Measurements from ENCODE around the gene DGCR8.
"Not testable (repeated sequence)": the region's sequence is repeated elsewhere in the genome, so short reads cannot be mapped to it uniquely, and the experiment has no call there.

Gene DGCR8

DNA sequence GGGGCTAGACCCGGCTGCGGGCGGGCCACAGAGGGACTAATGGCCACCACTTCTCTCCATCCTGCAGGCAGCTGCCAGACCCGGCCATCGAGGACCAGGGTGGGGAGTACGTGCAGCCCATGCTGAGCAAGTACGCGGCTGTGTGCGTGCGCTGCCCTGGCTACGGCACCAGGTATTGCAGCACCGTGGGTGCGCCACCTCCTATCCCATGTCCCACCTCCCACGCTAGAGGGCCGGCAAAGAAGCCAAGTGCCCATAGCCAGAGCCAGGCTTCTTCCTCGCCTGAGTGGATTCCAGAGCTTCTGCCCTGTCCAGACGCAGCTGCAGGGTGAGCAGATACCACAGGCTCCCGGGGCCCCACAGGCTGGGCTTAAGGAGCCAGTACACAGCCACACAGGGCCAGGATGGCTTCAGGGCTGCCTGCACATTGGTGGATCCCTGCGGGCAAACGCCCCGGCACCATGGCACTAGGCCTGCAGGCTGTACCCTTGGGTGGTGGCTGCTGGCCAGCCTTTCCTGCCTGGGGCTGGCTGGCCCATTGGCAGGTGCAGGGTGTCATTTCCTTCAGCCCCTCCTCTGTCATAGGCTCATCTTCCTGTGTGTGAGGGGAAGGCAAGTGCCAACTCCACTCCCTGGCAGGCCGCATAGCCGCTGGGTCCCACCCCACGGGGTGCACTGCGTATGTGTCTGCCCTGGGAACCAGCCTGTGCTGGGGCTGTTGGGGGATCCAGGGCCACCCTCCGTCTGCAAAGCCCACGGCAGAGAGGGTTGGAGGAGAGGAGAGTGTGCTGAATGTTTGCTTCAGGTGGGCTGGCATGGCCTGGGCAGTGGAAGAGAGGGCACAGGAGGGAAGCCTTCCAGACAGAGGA lies 16.5 kb upstream of the DGCR8 start:
- TF ChIP-seq, protein P1, sequence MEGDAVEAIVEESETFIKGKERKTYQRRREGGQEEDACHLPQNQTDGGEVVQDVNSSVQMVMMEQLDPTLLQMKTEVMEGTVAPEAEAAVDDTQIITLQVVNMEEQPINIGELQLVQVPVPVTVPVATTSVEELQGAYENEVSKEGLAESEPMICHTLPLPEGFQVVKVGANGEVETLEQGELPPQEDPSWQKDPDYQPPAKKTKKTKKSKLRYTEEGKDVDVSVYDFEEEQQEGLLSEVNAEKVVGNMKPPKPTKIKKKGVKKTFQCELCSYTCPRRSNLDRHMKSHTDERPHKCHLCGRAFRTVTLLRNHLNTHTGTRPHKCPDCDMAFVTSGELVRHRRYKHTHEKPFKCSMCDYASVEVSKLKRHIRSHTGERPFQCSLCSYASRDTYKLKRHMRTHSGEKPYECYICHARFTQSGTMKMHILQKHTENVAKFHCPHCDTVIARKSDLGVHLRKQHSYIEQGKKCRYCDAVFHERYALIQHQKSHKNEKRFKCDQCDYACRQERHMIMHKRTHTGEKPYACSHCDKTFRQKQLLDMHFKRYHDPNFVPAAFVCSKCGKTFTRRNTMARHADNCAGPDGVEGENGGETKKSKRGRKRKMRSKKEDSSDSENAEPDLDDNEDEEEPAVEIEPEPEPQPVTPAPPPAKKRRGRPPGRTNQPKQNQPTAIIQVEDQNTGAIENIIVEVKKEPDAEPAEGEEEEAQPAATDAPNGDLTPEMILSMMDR (IDR thresholded peaks at IDR 0.05; ENCODE audit: low read depth, low read length): no peak
- DNase-seq (ENCODE audit: extremely low read depth, low read depth): no peak

DNA sequence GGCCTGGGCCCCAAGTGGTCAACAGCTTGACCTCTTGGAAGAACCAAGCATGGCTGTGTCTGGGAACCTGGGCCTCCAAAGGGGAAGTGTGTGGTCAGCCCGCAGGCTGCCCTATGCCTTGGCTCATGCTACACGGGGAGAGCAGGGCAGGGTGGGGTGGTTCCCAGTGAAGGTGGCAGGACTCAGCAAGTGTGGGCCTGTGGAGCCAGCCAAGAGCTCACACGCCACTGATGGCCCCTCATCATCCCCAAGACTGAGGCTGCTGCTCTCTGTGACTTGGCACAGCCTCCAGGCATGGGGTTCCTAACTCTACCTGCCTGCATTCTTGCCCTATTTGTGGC lies 15.9 kb upstream of the DGCR8 start:
- no peak for DNase-seq (ENCODE audit: extremely low read depth, low read depth)
- TF ChIP-seq, protein P1 (IDR thresholded peaks at IDR 0.05; ENCODE audit: low read depth, low read length): no peak

DNA sequence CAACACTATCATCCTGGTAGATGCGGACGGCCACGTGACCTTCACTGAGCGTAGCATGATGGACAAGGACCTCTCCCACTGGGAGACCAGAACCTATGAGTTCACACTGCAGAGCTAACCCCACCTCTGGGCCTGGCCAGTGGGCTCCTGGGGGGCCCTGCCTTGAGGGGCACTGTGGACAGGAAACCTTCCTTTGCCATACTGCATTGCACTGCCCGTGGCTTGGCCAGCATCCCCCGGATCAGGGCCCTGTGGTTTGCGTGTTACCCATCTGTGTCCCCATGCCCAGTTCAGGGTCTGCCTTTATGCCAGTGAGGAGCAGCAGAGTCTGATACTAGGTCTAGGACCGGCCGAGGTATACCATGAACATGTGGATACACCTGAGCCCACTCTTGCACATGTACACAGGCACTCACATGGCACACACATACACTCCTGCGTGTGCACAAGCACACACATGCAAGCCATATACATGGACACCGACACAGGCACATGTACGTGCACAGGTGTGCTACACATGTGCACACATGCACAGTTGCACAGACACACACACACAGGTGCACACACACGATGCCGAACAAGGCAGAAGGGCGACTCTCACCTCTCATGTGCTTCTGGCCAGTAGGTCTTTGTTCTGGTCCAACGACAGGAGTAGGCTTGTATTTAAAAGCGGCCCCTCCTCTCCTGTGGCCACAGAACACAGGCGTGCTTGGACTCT lies 15.3 kb upstream of the DGCR8 start:
- TF ChIP-seq, protein P1 (IDR thresholded peaks at IDR 0.05; ENCODE audit: low read depth, low read length): no peak

DNA sequence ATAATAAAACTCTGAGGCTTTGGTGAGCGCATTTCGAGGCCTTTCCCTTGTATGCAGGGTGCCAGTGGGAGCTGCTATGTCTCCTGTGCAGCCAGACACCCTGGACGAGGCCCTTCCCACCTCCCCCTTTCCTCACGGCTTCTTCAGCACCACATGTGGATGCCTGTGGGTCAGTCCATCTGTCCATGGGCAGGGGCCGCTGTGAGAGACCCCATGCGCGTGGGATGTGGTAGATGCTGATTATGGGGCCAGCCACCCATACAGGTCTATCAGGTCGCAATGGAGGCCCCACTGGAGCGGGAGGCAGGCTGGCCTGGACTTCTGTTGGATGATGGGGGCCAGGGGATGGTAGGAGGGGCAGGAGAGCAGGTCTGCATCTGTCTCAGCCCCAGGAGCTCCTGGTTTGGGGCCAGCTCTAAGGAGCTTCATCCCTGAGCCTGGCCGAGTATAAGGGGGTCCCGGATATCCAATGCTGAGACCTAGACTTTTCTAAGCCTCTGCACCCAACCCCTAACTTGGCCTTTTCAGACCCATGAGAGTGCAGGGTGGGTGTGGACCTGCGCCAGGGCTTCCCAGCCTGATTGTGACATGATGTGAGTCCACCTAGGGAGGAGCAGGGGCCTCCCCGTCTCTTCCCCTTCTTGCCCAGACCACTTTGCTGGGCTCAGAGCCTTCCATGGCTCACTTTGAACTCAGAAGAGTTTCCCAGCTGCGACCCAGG lies 14.0 kb upstream of the DGCR8 start:
- TF ChIP-seq, protein P1 (IDR thresholded peaks at IDR 0.05; ENCODE audit: low read depth, low read length): no peak
- no peak for DNase-seq (ENCODE audit: extremely low read depth, low read depth)

More for the DNA sequence above, 15.3 kb upstream of the DGCR8 start:
- DNase-seq (ENCODE audit: extremely low read depth, low read depth): no peak

DNA sequence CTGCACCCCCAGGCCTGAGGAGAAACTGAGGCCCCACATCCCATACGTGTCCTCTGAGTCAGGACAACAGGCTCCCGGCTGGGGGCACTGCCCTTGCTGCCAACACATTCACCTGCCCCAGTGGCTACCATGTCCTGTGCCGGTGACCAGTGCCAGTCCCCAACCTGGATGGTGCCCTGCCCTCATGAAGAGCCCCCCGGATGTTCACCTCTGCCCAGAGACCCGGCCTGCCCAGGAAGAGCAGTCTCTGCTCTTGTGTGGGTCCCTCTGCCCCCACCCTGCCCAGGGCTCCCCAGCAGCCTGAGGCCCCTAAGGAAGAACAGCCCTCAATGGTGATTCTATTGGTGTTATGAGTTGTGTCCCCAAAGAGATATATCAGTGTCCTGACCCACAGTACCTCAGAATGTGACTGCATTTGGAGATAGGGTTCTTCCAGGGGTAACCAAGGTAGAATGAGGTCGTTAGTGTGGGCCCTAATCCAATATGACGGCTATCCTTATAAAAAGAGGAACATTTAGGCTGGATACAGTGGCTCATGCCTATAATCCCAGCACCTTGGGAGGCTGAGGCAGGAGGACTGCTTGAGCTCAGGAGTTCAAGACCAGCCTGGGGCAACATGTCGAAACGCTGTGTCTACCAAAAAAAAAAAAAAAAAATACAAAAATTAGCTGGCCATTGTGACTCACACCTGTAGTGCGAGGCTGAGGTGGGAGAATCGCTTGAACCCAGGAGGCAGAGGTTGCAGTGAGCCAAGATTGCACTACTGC lies 13.2 kb upstream of the DGCR8 start:
- DNase-seq (ENCODE audit: extremely low read depth, low read depth): no peak
- TF ChIP-seq, protein P1 (IDR thresholded peaks at IDR 0.05; ENCODE audit: low read depth, low read length): no peak

DNA sequence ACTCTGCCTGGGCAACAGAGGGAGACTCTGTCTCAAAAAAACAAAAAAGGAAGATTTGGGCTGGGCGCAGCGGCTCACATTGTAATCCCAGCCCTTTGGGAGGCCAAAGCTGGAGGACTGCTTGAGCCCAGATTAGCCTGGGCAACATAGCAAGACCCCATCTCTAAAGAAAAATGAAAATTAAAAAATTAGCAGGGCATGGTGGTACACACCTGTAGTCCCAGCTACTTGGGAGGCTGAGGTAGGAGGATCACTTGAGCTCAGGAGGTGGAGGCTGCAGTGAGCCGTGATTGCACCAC lies 12.7 kb upstream of the DGCR8 start:
- not testable (repeated sequence) for DNase-seq (ENCODE audit: extremely low read depth, low read depth)

DNA sequence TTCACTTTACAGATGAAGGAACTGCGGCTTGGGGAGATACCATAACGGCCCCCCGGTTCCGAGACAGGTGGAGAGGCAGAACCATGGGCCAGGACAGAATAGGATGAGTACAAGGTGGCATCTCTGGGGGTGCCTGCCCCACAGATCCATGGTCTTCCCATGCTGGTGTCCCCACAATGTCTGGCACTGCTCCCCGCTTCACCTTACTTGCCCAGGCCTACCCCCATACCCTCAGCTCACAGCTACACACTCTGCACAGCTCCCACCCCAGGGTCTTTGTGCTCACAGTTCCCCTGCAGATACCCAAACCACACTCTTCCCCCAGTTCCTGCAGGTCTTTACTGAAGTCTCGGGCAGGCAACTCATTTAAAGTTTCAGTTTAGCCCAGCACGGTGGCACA lies 11.4 kb upstream of the DGCR8 start:
- DNase-seq (ENCODE audit: extremely low read depth, low read depth): no peak
- TF ChIP-seq, protein P1 (IDR thresholded peaks at IDR 0.05; ENCODE audit: low read depth, low read length): no peak
